Left lung (tissue), 10 donors: ENCODE data around the gene PRRT3. TPM values are rescaled to one million over a fixed set of nuclear protein-coding genes. Genes with fewer than 3 reads are reported as not detected.
"Not testable (repeated sequence)": the region's sequence is repeated elsewhere in the genome, so short reads cannot be mapped to it uniquely, and the experiment has no call there.

Source experiments
- ATAC-seq: fragments of 200-7000 bp; cut with Tn5 transposase; one replicate; pipeline ENCODE4 v1.9.1; 2020; ENCODE audit warnings: moderate library complexity
- DNase-seq, 4 donors: peaks; one replicate each; pipeline ENCODE4 v3.0.0-alpha.2; 2013 to 2020
- H3K27ac ChIP-seq, 2 donors: fragments of 200-600 bp; sonication (generic) in 1 of 2; one replicate each; pipeline versions ENCODE4 v1.5.0 to v1.8.0; 2020 to 2021
- H3K27me3 ChIP-seq, 2 donors: fragments of 200-600 bp; sonication (generic) in 1 of 2; one replicate each; pipeline versions ENCODE4 v1.5.0 to v1.8.0; 2020 to 2021
- H3K36me3 ChIP-seq, 2 donors: fragments of 200-600 bp; sonication (generic) in 1 of 2; one replicate each; pipeline versions ENCODE4 v1.5.0 to v1.8.0; 2020 to 2021
- H3K4me1 ChIP-seq, 2 donors: fragments of 200-600 bp; one replicate each; pipeline ENCODE4 v1.8.0; 2021
- H3K4me3 ChIP-seq, 2 donors: fragments of 200-600 bp; sonication (generic) in 1 of 2; one replicate each; pipeline versions ENCODE4 v1.5.0 to v1.8.0; 2020 to 2021; ENCODE audit warnings: mild to moderate bottlenecking in 1 of 2
- H3K9me3 ChIP-seq, 2 donors: fragments of 200-600 bp; sonication (generic) in 1 of 2; one replicate each; pipeline versions ENCODE4 v1.5.0 to v1.8.0; 2020 to 2021
- CTCF ChIP-seq, 2 donors: fragments of 200-600 bp; sonication (generic) in 1 of 2; IDR thresholded peaks; one replicate each; pipeline versions ENCODE4 v1.5.0 to v1.8.0; 2021; ENCODE audit warnings: antibody characterized with exemption in 2 of 2
- intact Hi-C, 2 donors: fragments of 100-400 bp; cut with DNase I; formaldehyde crosslinking; loops; one replicate each; pipeline versions ENCODE4 v1.11.2 to v1.14.2; 2022
- polyA plus RNA-seq, 6 donors: library from polyadenylated mRNA; unstranded; fragments of 120-200 nt; gene quantifications; one replicate each; pipeline ENCODE4 v1.2.1, GENCODE V29; 2013; ENCODE audit not compliant: insufficient read length in 6 of 6
- total RNA-seq, 2 donors: library from RNA; stranded (reverse); fragmentation: NEBNext Ultra II Directional; extraction: Animal tissue kit (Norgen Biotek cat#: 25700); gene quantifications; one replicate each; pipeline ENCODE4 v1.2.1, GENCODE V29; 2021
- donor health status: DM: no; HTN: yes; CAD: no.
- donor health status: DM: no; HTN: no; CAD: no.

Gene PRRT3
- total and polyA plus RNA-seq, 8 donors, result 1.8 to 4.6 (median 4.2) TPM

GRCh38 chr3:9899289-9899791, 52.9 kb downstream of the PRRT3 start:
- no peak overlapping the region for H3K27ac ChIP-seq
- ATAC-seq, result no peak
- TF ChIP-seq CTCF (IDR thresholded peaks at IDR 0.05), result no peak
- no peaks in the 10 kb centered on the region for H3K27me3 ChIP-seq
- no peak for DNase-seq
- intact Hi-C loops, result no loop called here
- H3K4me3 ChIP-seq, result no peak overlapping the region
- peaks cover 0 to 4% of the 10 kb centered on the region in 2 donors for H3K36me3 ChIP-seq
- H3K9me3 ChIP-seq, result no peaks in the 10 kb centered on the region
- peaks cover 4 to 27% of the 10 kb centered on the region in 2 donors for H3K4me1 ChIP-seq

GRCh38 chr3:9898467-9899241, 53.6 kb downstream of the PRRT3 start:
- intact Hi-C loops, result no loop called here
- Histone ChIP-seq H3K36me3 (peaks cover 0 to 7% of the 10 kb centered on the region in 2 donors), H3K4me1 (peaks cover 4 to 32% of the 10 kb centered on the region in 2 donors), H3K4me3 (no peak overlapping the region), H3K9me3 (no peaks in the 10 kb centered on the region), H3K27ac (peak overlapping the region; percentile 17 to 35), H3K27me3 (no peaks in the 10 kb centered on the region)
- no peak for TF ChIP-seq CTCF (IDR thresholded peaks at IDR 0.05)
- peak; percentile 19 for ATAC-seq
- DNase-seq, result peak in 1 of 4 donors; percentile 66

GRCh38 chr3:9897408-9898372, 54.5 kb downstream of the PRRT3 start:
- Histone ChIP-seq H3K4me1 (peaks cover 4 to 31% of the 10 kb centered on the region in 2 donors), H3K27ac (peak overlapping the region; percentile 17 to 46), H3K9me3 (no peaks in the 10 kb centered on the region), H3K36me3 (peaks cover 0 to 17% of the 10 kb centered on the region in 2 donors), H3K27me3 (no peaks in the 10 kb centered on the region), H3K4me3 (no peak overlapping the region)
- ATAC-seq (peak; percentile 82), DNase-seq (peak in 2 of 4 donors; percentile 60 to 78)
- intact Hi-C loops, result no loop called here
- no peak for TF ChIP-seq CTCF (IDR thresholded peaks at IDR 0.05)

GRCh38 chr3:9896755-9897407, 55.3 kb downstream of the PRRT3 start:
- Histone ChIP-seq H3K4me1 (peaks cover 4 to 28% of the 10 kb centered on the region in 2 donors), H3K36me3 (peaks cover 0 to 20% of the 10 kb centered on the region in 2 donors)
- H3K27me3 ChIP-seq, H3K9me3 ChIP-seq, ATAC-seq, DNase-seq, intact Hi-C loops, H3K27ac ChIP-seq, H3K4me3 ChIP-seq: not testable (repeated sequence)

GRCh38 chr3:9895715-9896114, 56.5 kb downstream of the PRRT3 start:
- H3K27ac ChIP-seq, intact Hi-C loops: not testable (repeated sequence)

More at GRCh38 chr3:9895715-9896114, 56.5 kb downstream of the PRRT3 start:
- not testable (repeated sequence) for ATAC-seq, DNase-seq, H3K4me3 ChIP-seq, H3K27me3 ChIP-seq, H3K9me3 ChIP-seq
- peaks cover 8 to 37% of the 10 kb centered on the region in 2 donors for H3K4me1 ChIP-seq
- H3K36me3 ChIP-seq, result peaks cover 0 to 20% of the 10 kb centered on the region in 2 donors

Other genes with a start within 250 kb of the PRRT3 start
- under 1 TPM in 1 of 2 donors, not detected in 1; 0.21 TPM for gene CPNE9, start 248.6 kb downstream of the PRRT3 start, total RNA-seq
- gene CPNE9, start 248.6 kb downstream of the PRRT3 start, polyA plus RNA-seq, result under 1 TPM in 5 of 6 donors, not detected in 1; 0.15 to 0.40 (median 0.27) TPM
- 10 to 100 TPM; 15.2 to 22.3 TPM for gene BRPF1, start 220.7 kb downstream of the PRRT3 start, total RNA-seq
- 10 to 100 TPM; 17.7 to 24.1 (median 21.9) TPM for gene BRPF1, start 220.7 kb downstream of the PRRT3 start, polyA plus RNA-seq
- 10 to 100 TPM; 19.9 to 29.4 TPM for gene OGG1, start 202.5 kb downstream of the PRRT3 start, total RNA-seq
- 10 to 100 TPM; 66.1 to 73.1 (median 69.5) TPM for gene OGG1, start 202.5 kb downstream of the PRRT3 start, polyA plus RNA-seq
- gene CAMK1, start 182.5 kb downstream of the PRRT3 start, total RNA-seq, result 10 to 100 TPM; 29.1 to 37.5 TPM
- gene CAMK1, start 182.5 kb downstream of the PRRT3 start, polyA plus RNA-seq, result 10 to 100 TPM; 18.4 to 25.8 (median 22.0) TPM
- 10 to 100 TPM; 50.0 to 59.2 TPM for gene TADA3, start 159.9 kb downstream of the PRRT3 start, total RNA-seq
- 10 to 100 TPM; 65.7 to 91.7 (median 79.8) TPM for gene TADA3, start 159.9 kb downstream of the PRRT3 start, polyA plus RNA-seq
- 100 to 1,000 TPM; 148 to 193 TPM for gene ARPC4, start 159.3 kb downstream of the PRRT3 start, total RNA-seq
- gene ARPC4, start 159.3 kb downstream of the PRRT3 start, polyA plus RNA-seq, result 100 to 1,000 TPM in 5 of 6 donors, 10 to 100 TPM in 1; 87.7 to 112 (median 108) TPM
- gene TTLL3, start 142.1 kb downstream of the PRRT3 start, total RNA-seq, result 10 to 100 TPM; 30.5 to 33.9 TPM
- 100 to 1,000 TPM in 2 of 6 donors, 10 to 100 TPM in 4; 71.1 to 103 (median 94.4) TPM for gene TTLL3, start 142.1 kb downstream of the PRRT3 start, polyA plus RNA-seq
- 10 to 100 TPM; 29.6 to 35.3 TPM for gene RPUSD3, start 108.4 kb downstream of the PRRT3 start, total RNA-seq
- 10 to 100 TPM; 31.3 to 43.1 (median 37.6) TPM for gene RPUSD3, start 108.4 kb downstream of the PRRT3 start, polyA plus RNA-seq
- not detected for gene CIDEC, start 72.2 kb downstream of the PRRT3 start, total RNA-seq
- gene CIDEC, start 72.2 kb downstream of the PRRT3 start, polyA plus RNA-seq, result under 1 TPM in 4 of 6 donors, not detected in 2; 0.18 to 0.68 (median 0.27) TPM
- 10 to 100 TPM; 25.1 to 31.8 TPM for gene JAGN1, start 61.8 kb downstream of the PRRT3 start, total RNA-seq
- 10 to 100 TPM; 33.0 to 38.5 (median 36.0) TPM for gene JAGN1, start 61.8 kb downstream of the PRRT3 start, polyA plus RNA-seq
- gene IL17RE, start 49.6 kb downstream of the PRRT3 start, total RNA-seq, result 10 to 100 TPM; 14.4 to 22.5 TPM
- 100 to 1,000 TPM in 2 of 6 donors, 10 to 100 TPM in 4; 76.3 to 108 (median 83.1) TPM for gene IL17RE, start 49.6 kb downstream of the PRRT3 start, polyA plus RNA-seq
- 10 to 100 TPM; 20.4 to 26.2 TPM for gene IL17RC, start 35.3 kb downstream of the PRRT3 start, total RNA-seq
- gene IL17RC, start 35.3 kb downstream of the PRRT3 start, polyA plus RNA-seq, result 10 to 100 TPM; 42.3 to 54.4 (median 51.2) TPM
- 10 to 100 TPM; 29.9 to 56.8 TPM for gene CRELD1, start 18.6 kb downstream of the PRRT3 start, total RNA-seq
- 10 to 100 TPM; 40.4 to 81.2 (median 68.8) TPM for gene CRELD1, start 18.6 kb downstream of the PRRT3 start, polyA plus RNA-seq
- 10 to 100 TPM; 84.0 to 85.2 TPM for gene EMC3, start 34.4 kb upstream of the PRRT3 start, total RNA-seq
- gene EMC3, start 34.4 kb upstream of the PRRT3 start, polyA plus RNA-seq, result 10 to 100 TPM; 50.8 to 75.2 (median 65.7) TPM
- gene FANCD2, start 74.0 kb upstream of the PRRT3 start, total RNA-seq, result 1 to 10 TPM; 8.6 to 9.0 TPM
- gene FANCD2, start 74.0 kb upstream of the PRRT3 start, polyA plus RNA-seq, result 10 to 100 TPM; 15.8 to 28.4 (median 21.7) TPM
- gene FANCD2OS, start 155.8 kb upstream of the PRRT3 start, total RNA-seq, result not detected
- gene FANCD2OS, start 155.8 kb upstream of the PRRT3 start, polyA plus RNA-seq, result under 1 TPM in 5 of 6 donors, not detected in 1; 0.43 to 1.00 (median 0.72) TPM
- 100 to 1,000 TPM; 114 to 126 TPM for gene BRK1, start 163.3 kb upstream of the PRRT3 start, total RNA-seq
- gene BRK1, start 163.3 kb upstream of the PRRT3 start, polyA plus RNA-seq, result 100 to 1,000 TPM; 181 to 210 (median 190) TPM
- 10 to 100 TPM; 36.8 to 40.7 TPM for gene VHL, start 189.4 kb upstream of the PRRT3 start, total RNA-seq
- gene VHL, start 189.4 kb upstream of the PRRT3 start, polyA plus RNA-seq, result 10 to 100 TPM; 85.2 to 96.4 (median 89.8) TPM
- 1 to 10 TPM; 3.3 to 8.5 TPM for gene IRAK2, start 212.5 kb upstream of the PRRT3 start, total RNA-seq
- gene IRAK2, start 212.5 kb upstream of the PRRT3 start, polyA plus RNA-seq, result 1 to 10 TPM; 1.7 to 2.6 (median 2.3) TPM